Activated CD8-positive, alpha-beta memory T cell treated with anti-CD3 and anti-CD28 coated beads, Interleukin-2, amount 50 U/mL, for 1 hour (primary cell): ENCODE data around the gene PXK.
"Not testable (repeated sequence)": the region's sequence is repeated elsewhere in the genome, so short reads cannot be mapped to it uniquely, and the experiment has no call there.

Experiments used
- DNase-seq: peaks from one replicate; pipeline ENCODE4 v3.0.0-alpha.2; 2020; ENCODE audit errors: extremely low read depth

PXK gene

GRCh38 chr3:58332575-58333188 is at the start of gene PXK:
PXK (plus strand) TSS chr3:58332892; CDS start chr3:58332989, 97 bp downstream.
- peak; percentile 17 for DNase-seq

GRCh38 chr3:58285334-58285733 is 47.4 kb upstream of the PXK start:
- no peak for DNase-seq

GRCh38 chr3:58287354-58287753 is 45.3 kb upstream of the PXK start:
- no peak for DNase-seq

- DNase-seq: no peak
Measured at GRCh38 chr3:58288011-58288728, 44.5 kb upstream of the PXK start.

- DNase-seq: not testable (repeated sequence)
Measured at GRCh38 chr3:58288964-58289613, 43.6 kb upstream of the PXK start.

- not testable (repeated sequence) for DNase-seq
Measured at GRCh38 chr3:58290446-58290845, 42.2 kb upstream of the PXK start.

- DNase-seq: no peak
Measured at GRCh38 chr3:58291671-58292338, 40.9 kb upstream of the PXK start.

GRCh38 chr3:58292866-58293265 is 39.8 kb upstream of the PXK start:
- DNase-seq: no peak

GRCh38 chr3:58293516-58293915 is 39.2 kb upstream of the PXK start:
- no peak for DNase-seq

GRCh38 chr3:58296269-58296668 is 36.4 kb upstream of the PXK start:
- no peak for DNase-seq

GRCh38 chr3:58296843-58297242 is 35.8 kb upstream of the PXK start:
- DNase-seq: no peak

- no peak for DNase-seq
Measured at GRCh38 chr3:58298190-58298589, 34.5 kb upstream of the PXK start.

GRCh38 chr3:58299075-58299474 is 33.6 kb upstream of the PXK start:
- no peak for DNase-seq

- no peak for DNase-seq
Measured at GRCh38 chr3:58299839-58300516, 32.7 kb upstream of the PXK start.

- DNase-seq: peak; percentile 95
Measured at GRCh38 chr3:58305882-58306711, 26.6 kb upstream of the PXK start, which contains the start of the genes HTD2 and RPP14. HTD2 (plus strand) TSS chr3:58306520; CDS start chr3:58317614, 11,094 bp downstream. RPP14 (plus strand) TSS chr3:58306245; CDS start chr3:58310330, 4,085 bp downstream.

GRCh38 chr3:58307639-58308215 is 25.0 kb upstream of the PXK start:
- DNase-seq: no peak

GRCh38 chr3:58308728-58309127 is 24.0 kb upstream of the PXK start:
- no peak for DNase-seq

- no peak for DNase-seq
Measured at GRCh38 chr3:58317811-58318210, 14.9 kb upstream of the PXK start.

- DNase-seq: no peak
Measured at GRCh38 chr3:58321791-58322190, 10.9 kb upstream of the PXK start.

- DNase-seq: no peak
Measured at GRCh38 chr3:58322793-58323192, 9.9 kb upstream of the PXK start.
